ENCODE measurements around the gene THEMIS. TPM values are rescaled to one million over a fixed set of nuclear protein-coding genes. Genes with fewer than 3 reads are reported as not detected.

THEMIS gene
- total RNA-seq, 4 donors from 2014 or later, result 1.6 TPM; not detected in 3

DNA sequence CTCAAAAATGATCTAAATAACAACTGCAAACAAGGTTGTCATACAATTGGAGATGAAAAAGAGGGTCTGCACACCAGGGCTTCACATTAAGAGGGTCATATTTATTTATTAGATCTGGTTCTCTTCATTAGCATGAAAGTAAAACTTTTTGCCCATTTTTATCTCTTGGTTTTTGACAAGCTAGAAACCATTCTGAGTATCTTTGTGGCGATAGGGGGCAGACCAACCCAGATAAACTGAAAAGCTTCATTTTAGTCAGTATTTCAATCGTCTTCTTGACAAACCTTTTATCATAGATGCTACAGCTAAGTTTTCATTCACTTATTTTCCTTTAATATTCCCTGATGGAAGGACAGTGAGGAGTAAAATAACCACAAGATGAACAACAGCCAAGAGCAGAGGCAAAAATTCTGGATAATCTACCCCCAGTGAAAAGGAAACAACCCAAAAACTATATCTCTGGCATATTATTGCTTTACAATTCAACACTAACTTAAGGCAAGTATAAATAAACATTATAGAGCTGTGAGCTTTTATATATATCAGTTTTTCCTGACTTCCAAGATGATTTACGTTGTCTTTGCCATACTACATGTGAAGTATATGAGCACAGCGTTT, 45.2 kb downstream of the THEMIS start:
- Histone ChIP-seq H3K9me3 (no peaks in the 10 kb centered on the region), H3K36me3 (no peaks in the 10 kb centered on the region), H3K4me1 (no peaks in the 10 kb centered on the region), H3K27ac (no peak overlapping the region), H3K27me3 (no peaks in the 10 kb centered on the region), H3K4me3 (no peak overlapping the region)
- 51% methylated on average over 4 of the region's 4 CpGs for WGBS
- TF ChIP-seq POLR2AphosphoS5 (IDR thresholded peaks at IDR 0.05) (no peak), EP300 (IDR thresholded peaks at IDR 0.05) (no peak), POLR2A (IDR thresholded peaks at IDR 0.05) (no peak)
- TF ChIP-seq, protein P1, sequence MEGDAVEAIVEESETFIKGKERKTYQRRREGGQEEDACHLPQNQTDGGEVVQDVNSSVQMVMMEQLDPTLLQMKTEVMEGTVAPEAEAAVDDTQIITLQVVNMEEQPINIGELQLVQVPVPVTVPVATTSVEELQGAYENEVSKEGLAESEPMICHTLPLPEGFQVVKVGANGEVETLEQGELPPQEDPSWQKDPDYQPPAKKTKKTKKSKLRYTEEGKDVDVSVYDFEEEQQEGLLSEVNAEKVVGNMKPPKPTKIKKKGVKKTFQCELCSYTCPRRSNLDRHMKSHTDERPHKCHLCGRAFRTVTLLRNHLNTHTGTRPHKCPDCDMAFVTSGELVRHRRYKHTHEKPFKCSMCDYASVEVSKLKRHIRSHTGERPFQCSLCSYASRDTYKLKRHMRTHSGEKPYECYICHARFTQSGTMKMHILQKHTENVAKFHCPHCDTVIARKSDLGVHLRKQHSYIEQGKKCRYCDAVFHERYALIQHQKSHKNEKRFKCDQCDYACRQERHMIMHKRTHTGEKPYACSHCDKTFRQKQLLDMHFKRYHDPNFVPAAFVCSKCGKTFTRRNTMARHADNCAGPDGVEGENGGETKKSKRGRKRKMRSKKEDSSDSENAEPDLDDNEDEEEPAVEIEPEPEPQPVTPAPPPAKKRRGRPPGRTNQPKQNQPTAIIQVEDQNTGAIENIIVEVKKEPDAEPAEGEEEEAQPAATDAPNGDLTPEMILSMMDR (IDR thresholded peaks at IDR 0.05), result no peak
- DNase-seq (ENCODE audit: low spot score in 2 of 2), result no peak

GRCh38 chr6:127854009-127854408, 46.8 kb downstream of the THEMIS start:
- no peaks in the 10 kb centered on the region for H3K27me3 ChIP-seq
- TF ChIP-seq EP300 (IDR thresholded peaks at IDR 0.05) (no peak), POLR2AphosphoS5 (IDR thresholded peaks at IDR 0.05) (no peak), POLR2A (IDR thresholded peaks at IDR 0.05) (no peak)
- TF ChIP-seq, protein P1 (IDR thresholded peaks at IDR 0.05), result no peak
- no peaks in the 10 kb centered on the region for H3K36me3 ChIP-seq
- no peak overlapping the region for H3K4me3 ChIP-seq
- no peak overlapping the region for H3K27ac ChIP-seq
- no peak for DNase-seq (ENCODE audit: low spot score in 2 of 2)
- no peaks in the 10 kb centered on the region for H3K4me1 ChIP-seq
- WGBS, result 100% methylated on average over 1 of the region's 1 CpG
- H3K9me3 ChIP-seq, result no peaks in the 10 kb centered on the region

DNA sequence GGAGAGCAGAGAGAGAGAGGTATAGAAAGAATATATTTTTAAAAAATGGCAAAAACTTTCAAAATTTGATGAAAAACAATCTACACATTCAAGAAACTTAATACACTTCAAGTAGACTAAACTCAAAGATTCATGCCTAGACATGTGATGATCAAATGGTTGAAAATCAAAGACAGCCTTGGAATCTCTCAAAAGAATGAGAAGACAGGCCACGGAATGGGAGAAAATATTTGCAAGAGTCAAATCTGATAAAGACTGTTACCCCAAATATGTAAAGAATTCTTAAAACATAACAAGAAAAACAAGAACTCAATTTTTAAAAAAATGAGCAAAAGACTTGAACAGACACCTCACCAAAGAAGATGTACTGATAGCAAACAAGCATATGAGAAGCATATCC, 49.7 kb downstream of the THEMIS start:
- Histone ChIP-seq H3K36me3 (no peaks in the 10 kb centered on the region), H3K27me3 (no peaks in the 10 kb centered on the region), H3K9me3 (no peaks in the 10 kb centered on the region), H3K4me1 (no peaks in the 10 kb centered on the region), H3K27ac (no peak overlapping the region), H3K4me3 (no peak overlapping the region)
- TF ChIP-seq POLR2A (IDR thresholded peaks at IDR 0.05), result no peak
- TF ChIP-seq EP300 (IDR thresholded peaks at IDR 0.05), result no peak
- TF ChIP-seq, protein P1 (IDR thresholded peaks at IDR 0.05), result no peak
- TF ChIP-seq POLR2AphosphoS5 (IDR thresholded peaks at IDR 0.05), result no peak
- 41% methylated on average over 1 of the region's 1 CpG for WGBS
- DNase-seq (ENCODE audit: low spot score in 2 of 2), result no peak

- H3K27ac ChIP-seq, result no peak overlapping the region
- H3K27me3 ChIP-seq, result no peaks in the 10 kb centered on the region
- WGBS, result 90% methylated on average over 3 of the region's 3 CpGs
- no peaks in the 10 kb centered on the region for H3K9me3 ChIP-seq
- H3K4me1 ChIP-seq, result no peaks in the 10 kb centered on the region
- TF ChIP-seq POLR2A (IDR thresholded peaks at IDR 0.05) (no peak), EP300 (IDR thresholded peaks at IDR 0.05) (no peak), POLR2AphosphoS5 (IDR thresholded peaks at IDR 0.05) (no peak)
- TF ChIP-seq, protein P1 (IDR thresholded peaks at IDR 0.05), result no peak
- H3K4me3 ChIP-seq, result no peak overlapping the region
- no peak for DNase-seq (ENCODE audit: low spot score in 2 of 2)
- no peaks in the 10 kb centered on the region for H3K36me3 ChIP-seq
These were observed 55.6 kb downstream of the THEMIS start for GRCh38 chr6:127845242-127845641.

- Histone ChIP-seq H3K36me3 (no peaks in the 10 kb centered on the region), H3K9me3 (no peaks in the 10 kb centered on the region), H3K4me1 (no peaks in the 10 kb centered on the region), H3K4me3 (no peak overlapping the region), H3K27me3 (no peaks in the 10 kb centered on the region), H3K27ac (no peak overlapping the region)
- 29% methylated on average over 1 of the region's 1 CpG for WGBS
- DNase-seq (ENCODE audit: low spot score in 2 of 2), result no peak
- TF ChIP-seq EP300 (IDR thresholded peaks at IDR 0.05) (no peak), POLR2AphosphoS5 (IDR thresholded peaks at IDR 0.05) (no peak), POLR2A (IDR thresholded peaks at IDR 0.05) (no peak)
- TF ChIP-seq, protein P1 (IDR thresholded peaks at IDR 0.05), result no peak
These were observed 56.3 kb downstream of the THEMIS start for GRCh38 chr6:127844529-127844928.

All from suprapubic skin (tissue), 4 donors.